ENCODE measurements around the gene MORN5. TPM values are rescaled to one million over a fixed set of nuclear protein-coding genes. Genes with fewer than 3 reads are reported as not detected.

Gene MORN5
- total and polyA plus RNA-seq, 8 donors, result 1.2 to 7.2 (median 4.2) TPM; not detected in 1

GRCh38 chr9:122201641-122202040 is 41.9 kb downstream of the MORN5 start:
- intact Hi-C loops (cut with DNase I), result no loop called here
- H3K27me3 ChIP-seq, result peaks cover 0 to 9% of the 10 kb centered on the region in 2 donors
- peak in 1 of 4 donors; percentile 18 for DNase-seq
- no peak overlapping the region for H3K4me3 ChIP-seq
- TF ChIP-seq, protein P1, sequence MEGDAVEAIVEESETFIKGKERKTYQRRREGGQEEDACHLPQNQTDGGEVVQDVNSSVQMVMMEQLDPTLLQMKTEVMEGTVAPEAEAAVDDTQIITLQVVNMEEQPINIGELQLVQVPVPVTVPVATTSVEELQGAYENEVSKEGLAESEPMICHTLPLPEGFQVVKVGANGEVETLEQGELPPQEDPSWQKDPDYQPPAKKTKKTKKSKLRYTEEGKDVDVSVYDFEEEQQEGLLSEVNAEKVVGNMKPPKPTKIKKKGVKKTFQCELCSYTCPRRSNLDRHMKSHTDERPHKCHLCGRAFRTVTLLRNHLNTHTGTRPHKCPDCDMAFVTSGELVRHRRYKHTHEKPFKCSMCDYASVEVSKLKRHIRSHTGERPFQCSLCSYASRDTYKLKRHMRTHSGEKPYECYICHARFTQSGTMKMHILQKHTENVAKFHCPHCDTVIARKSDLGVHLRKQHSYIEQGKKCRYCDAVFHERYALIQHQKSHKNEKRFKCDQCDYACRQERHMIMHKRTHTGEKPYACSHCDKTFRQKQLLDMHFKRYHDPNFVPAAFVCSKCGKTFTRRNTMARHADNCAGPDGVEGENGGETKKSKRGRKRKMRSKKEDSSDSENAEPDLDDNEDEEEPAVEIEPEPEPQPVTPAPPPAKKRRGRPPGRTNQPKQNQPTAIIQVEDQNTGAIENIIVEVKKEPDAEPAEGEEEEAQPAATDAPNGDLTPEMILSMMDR (IDR thresholded peaks at IDR 0.05), result no peak
- no peaks in the 10 kb centered on the region for H3K36me3 ChIP-seq
- no peaks in the 10 kb centered on the region for H3K4me1 ChIP-seq
- no peak for ATAC-seq
- no peak overlapping the region for H3K27ac ChIP-seq
- no peaks in the 10 kb centered on the region for H3K9me3 ChIP-seq

DNA sequence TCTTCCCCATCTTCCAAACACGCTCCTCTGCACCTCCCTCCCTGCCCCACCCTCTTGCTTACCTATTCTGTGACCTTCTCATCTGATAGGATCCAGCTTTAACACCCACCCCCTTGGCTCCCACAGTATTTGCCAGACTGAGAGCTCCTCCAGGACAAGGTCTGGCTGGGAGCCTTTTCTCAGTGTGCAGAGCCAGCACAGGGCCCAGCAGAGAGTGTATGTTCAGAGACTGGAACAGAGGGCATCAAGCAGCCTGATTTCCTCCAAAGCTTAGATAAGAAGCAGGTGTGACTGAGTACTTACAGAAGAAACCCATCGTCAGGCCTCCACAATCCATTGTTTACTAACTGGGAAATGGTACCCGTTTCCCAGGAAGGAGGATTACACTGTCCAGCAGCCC is 42.4 kb downstream of the MORN5 start:
- H3K27me3 ChIP-seq, result peaks cover 0 to 8% of the 10 kb centered on the region in 2 donors
- intact Hi-C loops (cut with DNase I), result no loop called here
- H3K4me3 ChIP-seq, result no peak overlapping the region
- TF ChIP-seq, protein P1 (IDR thresholded peaks at IDR 0.05), result no peak
- no peak overlapping the region for H3K27ac ChIP-seq
- H3K9me3 ChIP-seq, result no peaks in the 10 kb centered on the region
- no peaks in the 10 kb centered on the region for H3K36me3 ChIP-seq
- ATAC-seq (no peak), DNase-seq (peak in 1 of 4 donors; percentile 3)
- no peaks in the 10 kb centered on the region for H3K4me1 ChIP-seq

GRCh38 chr9:122204055-122204454 is 44.3 kb downstream of the MORN5 start:
- H3K4me3 ChIP-seq, result no peak overlapping the region
- H3K9me3 ChIP-seq, result no peaks in the 10 kb centered on the region
- H3K4me1 ChIP-seq, result no peaks in the 10 kb centered on the region
- no peak overlapping the region for H3K27ac ChIP-seq
- intact Hi-C loops (cut with DNase I), result no loop called here
- no peak for DNase-seq
- peaks cover 0 to 12% of the 10 kb centered on the region in 2 donors for H3K27me3 ChIP-seq
- H3K36me3 ChIP-seq, result no peaks in the 10 kb centered on the region
- TF ChIP-seq, protein P1 (IDR thresholded peaks at IDR 0.05), result no peak
- no peak for ATAC-seq

DNA sequence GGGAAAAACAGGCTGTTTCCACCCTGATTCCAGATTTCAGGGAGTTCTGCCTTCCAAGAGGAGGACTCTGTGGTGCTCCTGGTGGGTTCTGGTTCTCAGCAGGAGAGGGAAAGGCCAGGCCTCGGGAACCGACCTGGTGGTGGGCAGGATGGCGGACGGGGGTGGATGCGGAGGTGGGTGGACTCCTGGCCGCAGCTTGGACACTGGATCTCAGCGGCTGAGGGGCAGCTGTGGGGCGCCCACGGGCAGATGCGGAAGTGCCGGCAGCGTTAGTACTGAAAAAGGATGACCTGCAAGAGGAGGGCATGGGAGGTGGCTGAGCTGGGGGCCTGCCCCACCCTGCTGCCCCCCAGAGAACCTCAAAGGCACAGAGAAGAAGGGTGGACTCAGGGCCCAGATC is 44.8 kb downstream of the MORN5 start:
- intact Hi-C loops (cut with DNase I), result no loop called here

DNA sequence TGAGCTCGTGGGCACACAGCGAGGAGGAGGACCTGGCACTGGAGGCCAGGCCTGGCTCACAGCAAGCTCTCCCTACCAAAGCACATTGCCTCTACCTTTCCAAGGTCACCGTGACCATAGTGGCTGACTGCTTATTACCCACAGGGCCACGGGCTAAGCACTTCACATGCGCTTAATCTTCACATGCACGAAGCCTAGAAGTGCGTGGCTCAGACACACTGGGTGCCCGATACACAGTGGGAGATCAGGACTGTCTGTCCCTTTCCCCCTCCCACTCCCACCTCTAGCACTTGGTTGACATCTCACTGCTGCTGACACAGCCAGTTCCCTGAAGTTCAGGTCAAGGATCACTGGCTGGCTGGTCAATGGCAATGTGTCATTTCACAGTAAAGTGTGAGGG is 45.5 kb downstream of the MORN5 start:
- ATAC-seq (no peak), DNase-seq (no peak)
- peaks cover 0 to 18% of the 10 kb centered on the region in 2 donors for H3K27me3 ChIP-seq
- no peaks in the 10 kb centered on the region for H3K9me3 ChIP-seq
- TF ChIP-seq, protein P1 (IDR thresholded peaks at IDR 0.05), result no peak
- no peak overlapping the region for H3K4me3 ChIP-seq
- H3K36me3 ChIP-seq, result no peaks in the 10 kb centered on the region
- no peaks in the 10 kb centered on the region for H3K4me1 ChIP-seq
- H3K27ac ChIP-seq, result no peak overlapping the region
- intact Hi-C loops (cut with DNase I), result no loop called here

More for the DNA sequence above, 44.8 kb downstream of the MORN5 start:
- no peaks in the 10 kb centered on the region for H3K4me1 ChIP-seq
- no peak for ATAC-seq
- H3K9me3 ChIP-seq, result no peaks in the 10 kb centered on the region
- TF ChIP-seq, protein P1 (IDR thresholded peaks at IDR 0.05), result no peak
- no peak for DNase-seq
- no peak overlapping the region for H3K4me3 ChIP-seq
- peaks cover 0 to 16% of the 10 kb centered on the region in 2 donors for H3K27me3 ChIP-seq
- no peaks in the 10 kb centered on the region for H3K36me3 ChIP-seq
- no peak overlapping the region for H3K27ac ChIP-seq
